ENCODE results near the gene ADAMTS2.

Gene ADAMTS2

GRCh38 chr5:179257176-179257682, 88.0 kb downstream of the ADAMTS2 start:
- TF ChIP-seq ZNF384 (IDR thresholded peaks at IDR 0.05) (no peak), LEF1 (IDR thresholded peaks at IDR 0.05; ENCODE audit: borderline replicate concordance) (no peak), SUZ12 (IDR thresholded peaks at IDR 0.05) (no peak), TARDBP (IDR thresholded peaks at IDR 0.05) (no peak), FOXA1 (IDR thresholded peaks at IDR 0.05) (no peak), CTBP1 (IDR thresholded peaks at IDR 0.05; ENCODE audit: borderline replicate concordance) (no peak), ARNT (IDR thresholded peaks at IDR 0.05) (no peak), FOXK2 (IDR thresholded peaks at IDR 0.05) (no peak), SP1 (IDR thresholded peaks at IDR 0.05) (no peak), PKNOX1 (IDR thresholded peaks at IDR 0.05) (no peak), FOXM1 (IDR thresholded peaks at IDR 0.05; ENCODE audit: borderline replicate concordance) (no peak), HDGF (IDR thresholded peaks at IDR 0.05; ENCODE audit: borderline replicate concordance) (no peak), BHLHE40 (IDR thresholded peaks at IDR 0.05; ENCODE audit: borderline replicate concordance) (no peak), ELF4 (IDR thresholded peaks at IDR 0.05) (no peak), L3MBTL2 (conservative IDR thresholded peaks at IDR 0.05) (no peak), NFRKB (IDR thresholded peaks at IDR 0.05) (no peak)
- DNase-seq (ENCODE audit: extremely low spot score): no peak
- ChIA-PET POLR2A (no interaction called here), CTCF (no interaction called here)

DNA sequence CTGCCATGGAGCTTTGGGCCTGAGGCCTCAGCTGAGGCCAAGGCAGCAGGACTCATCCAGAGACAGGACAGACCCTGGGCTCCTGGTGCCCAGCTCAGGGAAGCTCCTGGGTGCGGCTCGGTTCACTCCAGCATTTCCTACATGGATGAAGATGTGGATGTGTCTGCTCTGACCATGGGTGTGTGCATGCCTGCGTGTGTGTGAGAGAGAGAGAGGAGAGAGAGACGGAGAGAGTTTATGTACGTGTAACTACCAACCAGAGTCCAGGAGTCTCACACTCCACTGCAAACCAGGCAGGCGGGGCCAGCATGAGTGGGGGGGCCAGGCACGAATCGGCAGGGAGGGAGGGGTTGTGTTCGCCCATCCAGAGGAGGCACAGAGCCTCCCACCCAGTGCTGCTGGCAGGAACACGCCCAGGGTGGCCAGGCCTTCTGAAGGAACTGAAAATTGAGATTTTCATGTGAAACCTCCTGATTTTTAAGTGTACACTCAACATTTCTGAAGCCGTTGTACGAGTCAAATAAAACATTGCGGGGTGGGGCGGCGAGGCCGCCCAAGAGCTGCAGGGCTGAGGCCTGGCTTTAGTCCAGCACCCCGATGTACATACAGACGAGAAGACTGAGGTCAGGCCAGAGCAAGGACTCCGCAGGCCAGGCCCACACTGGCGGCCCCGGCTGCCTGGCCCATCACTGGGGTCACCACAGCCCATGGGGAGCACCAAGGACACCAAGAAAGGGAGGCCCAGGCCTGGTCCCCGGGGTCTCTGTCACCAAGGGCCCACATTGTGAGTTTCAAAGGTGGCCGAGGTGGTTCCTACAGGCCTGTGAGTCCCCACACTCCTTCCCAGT, 88.7 kb downstream of the ADAMTS2 start:
- DNase-seq (ENCODE audit: extremely low spot score): no peak
- ChIA-PET POLR2A (no interaction called here), CTCF (no interaction called here)
- TF ChIP-seq ELF4 (IDR thresholded peaks at IDR 0.05): no peak
- TF ChIP-seq SP1 (IDR thresholded peaks at IDR 0.05): no peak
- no peak for TF ChIP-seq PKNOX1 (IDR thresholded peaks at IDR 0.05)
- TF ChIP-seq FOXM1 (IDR thresholded peaks at IDR 0.05; ENCODE audit: borderline replicate concordance): no peak
- no peak for TF ChIP-seq FOXA1 (IDR thresholded peaks at IDR 0.05)
- TF ChIP-seq HDGF (IDR thresholded peaks at IDR 0.05; ENCODE audit: borderline replicate concordance): no peak
- no peak for TF ChIP-seq ARNT (IDR thresholded peaks at IDR 0.05)
- no peak for TF ChIP-seq TARDBP (IDR thresholded peaks at IDR 0.05)
- TF ChIP-seq BHLHE40 (IDR thresholded peaks at IDR 0.05; ENCODE audit: borderline replicate concordance): no peak
- no peak for TF ChIP-seq L3MBTL2 (conservative IDR thresholded peaks at IDR 0.05)
- TF ChIP-seq SUZ12 (IDR thresholded peaks at IDR 0.05): no peak

- ChIA-PET POLR2A (no interaction called here), CTCF (interaction anchor here (0.6 kb wide), 1 partner anchor 21 kb away, joined by 3 read pairs; no protein-coding TSS in a partner anchor)
- DNase-seq (ENCODE audit: extremely low spot score): no peak
- TF ChIP-seq ELF4 (IDR thresholded peaks at IDR 0.05) (no peak), FOXK2 (IDR thresholded peaks at IDR 0.05) (no peak), SUZ12 (IDR thresholded peaks at IDR 0.05) (no peak)
These were observed 89.5 kb downstream of the ADAMTS2 start for GRCh38 chr5:179255527-179256327.

GRCh38 chr5:179254638-179255271, 90.5 kb downstream of the ADAMTS2 start:
- CTCF ChIA-PET: no interaction called here
- POLR2A ChIA-PET: no interaction called here
- no peak for DNase-seq (ENCODE audit: extremely low spot score)
- no peak for TF ChIP-seq FOXK2 (IDR thresholded peaks at IDR 0.05)
- no peak for TF ChIP-seq SUZ12 (IDR thresholded peaks at IDR 0.05)
- no peak for TF ChIP-seq FOXA1 (IDR thresholded peaks at IDR 0.05)
- no peak for TF ChIP-seq TARDBP (IDR thresholded peaks at IDR 0.05)
- TF ChIP-seq HDGF (IDR thresholded peaks at IDR 0.05; ENCODE audit: borderline replicate concordance): no peak
- no peak for TF ChIP-seq BHLHE40 (IDR thresholded peaks at IDR 0.05; ENCODE audit: borderline replicate concordance)
- TF ChIP-seq CTBP1 (IDR thresholded peaks at IDR 0.05; ENCODE audit: borderline replicate concordance): no peak
- TF ChIP-seq FOXM1 (IDR thresholded peaks at IDR 0.05; ENCODE audit: borderline replicate concordance): no peak
- no peak for TF ChIP-seq PKNOX1 (IDR thresholded peaks at IDR 0.05)
- TF ChIP-seq ARNT (IDR thresholded peaks at IDR 0.05): no peak
- no peak for TF ChIP-seq SP1 (IDR thresholded peaks at IDR 0.05)
- TF ChIP-seq LEF1 (IDR thresholded peaks at IDR 0.05; ENCODE audit: borderline replicate concordance): no peak
- TF ChIP-seq NFRKB (IDR thresholded peaks at IDR 0.05): no peak
- no peak for TF ChIP-seq L3MBTL2 (conservative IDR thresholded peaks at IDR 0.05)

- DNase-seq (ENCODE audit: extremely low spot score): no peak
- ChIA-PET POLR2A (no interaction called here), CTCF (no interaction called here)
These were observed 91.5 kb downstream of the ADAMTS2 start for GRCh38 chr5:179253730-179254129.

More at GRCh38 chr5:179253730-179254129, 91.5 kb downstream of the ADAMTS2 start:
- TF ChIP-seq SUZ12 (IDR thresholded peaks at IDR 0.05) (no peak), ZNF384 (IDR thresholded peaks at IDR 0.05) (no peak), LEF1 (IDR thresholded peaks at IDR 0.05; ENCODE audit: borderline replicate concordance) (no peak), ARNT (IDR thresholded peaks at IDR 0.05) (no peak), HDGF (IDR thresholded peaks at IDR 0.05; ENCODE audit: borderline replicate concordance) (no peak), CTBP1 (IDR thresholded peaks at IDR 0.05; ENCODE audit: borderline replicate concordance) (no peak), L3MBTL2 (conservative IDR thresholded peaks at IDR 0.05) (no peak), FOXM1 (IDR thresholded peaks at IDR 0.05; ENCODE audit: borderline replicate concordance) (no peak), NFRKB (IDR thresholded peaks at IDR 0.05) (no peak), TARDBP (IDR thresholded peaks at IDR 0.05) (no peak), FOXK2 (IDR thresholded peaks at IDR 0.05) (no peak), FOXA1 (IDR thresholded peaks at IDR 0.05) (no peak)
